ENCODE data around the gene ZCCHC2.

ZCCHC2 gene

DNA sequence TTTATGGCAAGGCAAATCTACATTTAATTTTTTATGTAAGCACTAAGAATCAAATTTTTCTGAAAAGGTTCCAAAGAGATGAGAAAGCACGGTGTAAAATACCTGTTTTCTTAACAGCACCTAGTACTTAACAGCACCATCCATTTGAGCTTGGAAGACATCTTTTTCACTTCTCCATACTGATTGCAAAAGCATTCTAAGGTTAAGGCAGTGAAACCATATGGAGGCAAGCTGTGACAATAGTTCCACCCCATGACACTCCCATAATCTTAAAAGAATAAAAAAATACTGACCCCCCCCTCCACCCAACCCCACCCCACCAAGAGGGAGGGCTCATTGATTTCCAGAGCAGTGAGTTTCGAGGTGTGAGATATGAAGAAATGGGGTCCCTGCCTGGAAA lies 60.6 kb downstream of the ZCCHC2 start:
- DNase-seq: no peak

DNA sequence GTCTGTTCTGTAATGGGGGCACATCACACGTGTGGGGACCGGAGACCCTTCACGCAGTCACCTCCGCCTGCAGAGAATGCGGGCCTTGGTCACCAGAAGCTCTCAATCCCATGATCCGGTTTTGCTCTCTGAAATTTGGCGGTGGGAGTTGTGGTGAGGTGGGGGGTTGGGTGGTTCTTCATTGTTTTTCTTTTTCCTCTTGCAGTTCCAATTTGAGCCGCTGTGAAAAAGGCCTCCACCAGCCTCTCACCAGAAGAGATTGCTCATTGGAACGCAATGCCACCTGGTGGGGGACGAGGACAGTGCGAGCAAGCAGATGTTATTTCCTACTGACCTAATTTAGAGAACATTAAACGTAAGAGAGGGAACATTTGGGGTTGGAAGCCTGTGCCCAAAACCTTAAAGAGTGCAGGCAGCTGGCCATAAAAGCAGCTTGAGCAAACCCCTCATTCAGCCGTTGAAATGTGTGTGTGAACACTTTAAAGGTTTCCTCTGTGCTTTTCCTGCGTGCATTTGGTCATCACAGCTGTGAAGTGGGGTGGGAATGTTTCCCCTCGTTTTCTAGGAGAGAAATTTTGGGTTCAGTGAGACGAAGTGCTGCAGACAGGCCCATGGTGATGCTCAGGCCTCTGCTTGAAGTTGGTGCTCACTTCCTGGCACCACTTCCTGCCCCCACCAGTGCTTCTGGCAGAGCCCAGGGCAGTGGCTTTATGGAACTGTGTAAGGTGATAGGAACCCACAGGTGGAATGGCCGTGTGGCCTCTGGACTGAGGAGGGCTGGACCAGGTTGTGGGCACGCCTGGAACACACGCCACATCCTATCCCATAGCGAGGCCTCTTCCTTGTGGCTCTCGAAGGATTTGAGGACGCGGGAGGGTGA lies 61.7 kb downstream of the ZCCHC2 start:
- DNase-seq: peak; percentile 74 to 79

DNA sequence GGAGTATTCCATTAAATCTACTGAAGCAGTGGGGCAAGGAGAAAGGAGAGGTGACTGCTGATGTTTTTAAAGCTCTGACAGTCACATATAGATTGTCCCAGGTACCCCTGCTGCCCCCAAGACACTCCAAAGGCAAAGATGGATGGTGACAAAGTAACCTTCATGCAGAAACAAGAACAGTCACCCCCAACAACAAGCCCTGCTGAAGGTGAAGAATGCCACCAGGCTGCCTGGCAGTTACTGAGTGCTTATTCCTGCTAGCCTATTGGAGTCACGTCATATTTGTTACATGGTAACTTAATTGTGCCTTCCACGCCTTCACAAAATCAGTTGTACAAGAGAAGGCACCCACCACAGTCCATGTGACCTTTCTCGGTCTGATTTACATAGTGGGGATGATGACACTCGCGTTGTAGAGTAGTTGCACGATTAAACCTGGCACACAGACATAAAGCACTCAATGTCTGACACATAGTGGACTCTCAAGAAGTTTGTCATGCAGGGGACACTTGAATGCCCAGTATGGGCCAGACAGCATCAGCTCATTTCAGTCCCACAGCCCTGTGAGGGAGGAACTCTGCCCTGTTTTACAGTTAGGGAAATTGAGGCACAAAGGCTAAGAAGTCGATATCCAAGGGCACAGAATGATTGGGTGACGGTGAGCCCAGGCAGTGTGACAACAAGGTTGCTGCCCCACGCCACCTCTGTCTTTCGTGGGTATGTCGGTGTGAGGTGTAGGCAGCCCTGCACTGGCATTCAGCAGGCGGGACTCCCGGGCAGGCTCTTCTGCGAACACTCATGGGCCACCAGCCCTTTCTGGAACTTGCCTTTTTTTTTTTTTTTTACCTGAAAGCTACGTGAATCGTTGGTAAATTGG lies 62.7 kb downstream of the ZCCHC2 start:
- DNase-seq: peak; percentile 36 to 46

DNA sequence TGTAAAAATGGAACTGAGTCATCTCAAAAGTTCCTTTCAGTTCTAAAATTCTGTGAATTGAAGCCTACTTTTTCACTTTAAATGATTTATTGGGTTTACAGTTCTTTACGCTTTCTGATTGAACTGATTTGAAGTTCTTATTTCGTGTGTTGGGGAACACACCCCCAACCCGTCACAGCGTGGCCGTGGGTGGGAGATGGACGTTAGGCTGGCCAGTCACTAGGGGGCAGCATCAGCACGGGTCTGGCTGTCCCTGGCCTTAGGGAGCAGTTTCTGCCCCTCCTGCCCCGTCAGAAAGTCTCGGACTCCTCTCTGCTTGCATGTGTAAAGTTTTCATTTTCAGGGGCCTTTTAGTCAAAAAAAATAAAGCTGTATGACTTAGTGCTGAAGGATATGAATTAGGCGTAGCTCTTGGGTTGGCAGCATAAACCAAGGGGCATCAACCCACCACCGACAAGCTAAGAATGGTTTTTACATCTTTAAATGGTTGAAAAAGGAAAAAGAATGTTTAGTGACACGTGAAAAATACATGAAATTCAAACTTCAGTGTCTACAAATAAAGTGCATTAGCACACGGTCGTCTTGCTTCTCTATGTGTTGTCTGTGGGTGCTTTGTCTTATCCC lies 63.4 kb downstream of the ZCCHC2 start:
- peak; percentile 82 to 85 for DNase-seq

DNA sequence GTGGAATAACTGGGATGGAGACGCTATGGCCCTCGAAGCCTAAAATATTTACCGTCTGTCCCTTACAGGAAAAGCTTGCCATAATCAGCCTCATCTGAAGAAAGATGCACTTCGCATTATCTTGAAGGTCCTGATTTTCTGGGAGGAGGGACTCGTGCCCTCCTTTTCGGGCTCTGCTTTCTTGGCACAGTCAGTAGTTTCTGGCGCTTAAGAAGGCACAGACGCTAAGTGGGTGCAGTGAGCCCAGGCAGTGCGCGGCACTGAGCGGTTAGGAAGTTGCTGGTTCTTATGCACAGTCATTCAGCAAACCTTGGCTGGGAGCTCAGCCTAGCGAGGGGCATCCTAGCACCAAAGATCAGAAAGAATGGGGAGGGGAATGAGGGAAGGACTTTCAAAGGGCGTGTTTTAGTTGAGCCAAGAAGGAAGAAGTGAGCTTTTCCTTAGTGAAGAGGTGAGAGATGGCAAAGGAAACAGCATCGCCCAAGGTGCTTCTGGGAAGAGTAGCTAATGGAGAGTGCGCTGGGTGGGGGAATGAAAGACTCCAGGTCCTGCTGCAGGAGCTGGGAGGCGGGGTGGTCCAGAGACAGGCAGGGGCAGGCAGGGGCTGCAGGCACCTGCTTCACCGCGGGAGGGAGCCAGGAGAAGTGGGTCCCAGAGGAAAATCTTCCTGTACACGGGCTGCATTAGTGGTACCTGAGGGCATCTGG lies 64.1 kb downstream of the ZCCHC2 start:
- DNase-seq: no peak

DNA sequence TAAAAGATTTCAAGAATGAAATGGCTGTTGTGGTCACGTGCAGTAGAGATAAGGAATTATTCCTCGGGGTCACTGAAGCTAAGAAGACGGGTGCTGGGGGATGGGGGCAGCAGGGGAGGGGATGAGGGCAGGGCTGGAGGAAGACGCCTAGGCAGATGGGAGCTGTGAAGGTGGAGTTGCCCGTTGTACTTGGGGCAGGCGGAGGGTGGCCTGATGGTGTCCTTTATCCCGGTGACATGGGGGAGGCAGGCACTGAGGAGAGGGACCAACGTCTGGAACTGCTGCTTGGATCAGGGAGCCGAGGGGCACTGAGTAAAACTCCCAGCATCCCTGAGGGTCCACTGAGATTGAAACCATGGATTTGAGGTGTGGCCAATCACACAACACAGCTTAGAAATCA lies 64.9 kb downstream of the ZCCHC2 start:
- no peak for DNase-seq

DNA sequence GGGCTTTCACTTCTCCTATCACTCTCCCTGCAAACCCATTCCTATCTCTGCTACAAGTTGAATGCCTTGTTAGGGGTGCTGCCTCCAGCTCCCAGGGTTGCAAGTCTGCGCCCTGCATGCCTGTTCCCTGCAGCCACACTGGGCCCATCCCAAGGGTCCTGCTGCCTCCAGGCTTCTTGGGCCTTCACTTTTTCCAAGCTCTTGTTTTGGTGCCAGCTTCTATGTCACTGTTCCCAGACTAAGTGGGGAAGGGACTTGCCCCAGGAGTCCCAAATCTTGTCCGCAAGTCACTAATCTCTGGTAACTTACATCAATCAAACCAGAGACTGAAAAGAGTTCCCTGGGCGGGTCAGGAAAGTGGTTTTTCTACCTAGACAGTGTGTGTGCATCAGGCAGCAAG lies 65.4 kb downstream of the ZCCHC2 start:
- DNase-seq: no peak

DNA sequence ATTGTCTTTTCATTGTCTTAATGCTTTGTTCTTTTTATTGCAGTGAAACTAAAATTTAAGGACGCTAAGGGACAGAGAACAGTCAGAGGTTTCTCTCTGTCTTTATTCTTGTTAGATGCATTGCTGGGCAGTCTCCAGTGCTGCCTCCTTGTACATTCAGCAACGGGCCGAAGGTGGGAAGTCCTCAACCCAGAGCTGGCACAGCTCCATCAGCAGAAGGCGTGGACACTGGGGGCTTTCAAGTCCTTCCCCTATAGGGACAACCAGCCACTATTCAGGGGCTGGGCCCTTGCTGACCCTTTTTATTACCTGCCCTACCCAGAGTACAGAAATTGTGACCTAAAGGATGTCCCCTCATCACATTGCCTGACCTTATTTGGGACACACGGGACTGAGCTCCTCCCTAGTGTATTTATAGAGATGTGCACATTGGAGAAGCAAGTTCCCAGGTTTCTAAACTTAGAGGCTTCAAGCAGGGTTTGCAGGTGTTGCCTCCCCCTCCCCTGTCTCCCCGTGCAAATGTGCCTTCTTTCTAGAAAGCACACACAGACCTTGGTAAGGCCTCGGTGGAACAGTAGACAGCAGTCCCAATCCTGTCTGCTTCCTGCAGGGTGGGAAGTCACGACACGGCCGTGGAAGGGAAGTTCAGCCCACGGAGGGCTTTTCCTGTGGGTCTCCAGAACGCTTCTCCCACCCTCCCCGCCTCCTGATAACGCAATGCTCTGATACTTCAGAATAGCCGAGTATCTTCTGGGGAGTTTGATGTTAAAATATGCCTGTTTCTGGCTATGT lies 68.2 kb downstream of the ZCCHC2 start:
- DNase-seq: no peak

DNA sequence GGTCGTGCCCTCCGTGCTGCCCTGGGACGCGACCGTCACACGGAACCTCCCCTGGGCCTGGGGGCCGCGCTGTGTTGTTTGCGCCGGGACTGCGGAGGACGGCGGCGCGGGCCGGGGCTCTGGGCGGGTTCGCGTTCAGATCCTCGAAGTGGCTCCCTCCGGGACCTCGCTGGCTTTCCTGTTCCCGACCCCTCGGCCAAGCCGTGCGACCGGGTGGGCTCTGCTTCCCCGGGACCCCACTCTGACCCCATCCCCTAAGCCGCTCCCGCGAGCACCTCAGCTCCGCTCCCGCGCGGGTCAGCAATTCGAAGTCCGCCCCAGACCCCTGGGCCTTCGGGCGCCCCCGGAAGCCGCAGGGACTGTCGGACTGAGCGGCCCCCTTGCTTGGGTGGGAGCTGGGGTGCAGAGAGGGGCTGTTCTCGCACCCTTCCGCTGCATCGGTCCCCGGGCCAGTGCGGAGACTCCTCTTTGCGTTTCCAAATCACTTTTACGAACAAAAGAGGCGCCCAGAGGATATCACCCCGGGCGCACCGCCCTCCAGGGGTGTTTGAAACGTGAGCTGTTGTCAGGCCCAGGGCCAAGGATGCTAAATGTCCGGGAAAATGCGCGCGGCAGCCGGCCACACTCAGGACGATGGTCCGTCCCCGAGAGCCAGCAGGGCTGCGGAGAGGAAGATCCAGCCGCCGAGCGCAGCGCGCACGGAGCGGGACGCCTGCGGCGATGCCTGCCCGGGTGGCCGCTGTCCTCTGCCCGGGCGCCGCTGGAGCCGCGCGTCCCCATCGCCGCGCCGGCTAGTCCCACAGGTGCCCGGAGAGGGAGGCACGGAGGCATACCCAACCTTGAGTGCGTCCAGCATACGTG lies 73.5 kb downstream of the ZCCHC2 start:
- no peak for DNase-seq

DNA sequence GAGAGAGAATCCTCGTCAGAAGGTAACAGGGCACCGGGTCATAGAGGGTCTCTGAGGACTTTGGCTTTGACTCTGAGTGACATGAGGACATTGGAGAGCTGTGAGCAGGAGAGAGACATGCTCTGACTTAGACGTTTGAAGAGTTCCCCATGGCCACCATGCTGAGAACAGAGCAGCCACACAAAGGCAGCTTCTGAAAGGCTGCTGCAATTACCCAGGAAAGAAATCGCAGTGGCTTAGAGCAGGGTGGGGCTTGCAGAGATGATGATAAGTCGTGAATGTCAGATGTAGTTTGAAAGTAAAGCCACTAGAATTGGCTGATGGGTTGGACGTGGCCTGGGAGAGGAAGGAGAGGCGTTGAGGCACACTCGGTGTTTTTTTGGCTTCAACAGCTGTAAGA lies 79.0 kb downstream of the ZCCHC2 start:
- DNase-seq: no peak

DNA sequence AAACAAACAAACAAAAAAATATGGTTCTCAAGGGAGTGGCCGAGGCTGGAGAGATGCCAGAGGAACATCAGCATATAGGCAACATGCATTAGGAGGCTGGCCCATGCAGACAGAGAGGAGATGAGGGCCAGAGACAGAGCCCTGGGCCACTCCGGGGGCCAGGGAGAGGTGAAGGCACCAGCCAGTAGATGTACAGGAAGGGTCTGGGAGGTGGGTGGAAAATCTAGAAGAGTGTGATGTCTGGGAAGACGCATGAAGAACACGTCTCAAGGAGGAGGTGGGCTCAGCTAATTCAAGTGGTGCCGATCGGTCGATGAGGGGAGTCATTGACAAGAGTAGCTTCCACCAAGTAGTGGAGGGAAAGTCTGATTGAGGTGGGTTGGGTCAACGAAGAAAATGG lies 79.9 kb downstream of the ZCCHC2 start:
- no peak for DNase-seq

DNA sequence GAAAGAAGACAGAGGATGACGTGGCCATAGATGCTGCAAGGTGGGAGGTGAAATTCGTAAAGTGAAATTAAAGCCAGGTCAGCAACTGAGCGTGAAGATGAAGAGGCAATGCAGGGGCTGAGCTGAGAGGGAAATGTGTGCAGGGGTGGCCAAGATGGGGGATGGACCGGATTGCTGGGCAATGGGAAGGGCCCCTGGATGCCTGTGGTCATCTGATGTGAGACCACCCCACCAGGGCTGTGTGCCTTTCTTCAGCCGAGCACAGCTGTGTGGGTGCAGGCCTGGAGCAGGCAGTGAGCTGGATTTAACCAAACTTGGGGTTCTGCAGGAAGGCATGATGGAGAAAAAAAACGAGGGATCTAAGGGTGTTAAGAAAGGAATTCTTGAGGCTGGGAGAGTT lies 80.4 kb downstream of the ZCCHC2 start:
- DNase-seq: no peak

DNA sequence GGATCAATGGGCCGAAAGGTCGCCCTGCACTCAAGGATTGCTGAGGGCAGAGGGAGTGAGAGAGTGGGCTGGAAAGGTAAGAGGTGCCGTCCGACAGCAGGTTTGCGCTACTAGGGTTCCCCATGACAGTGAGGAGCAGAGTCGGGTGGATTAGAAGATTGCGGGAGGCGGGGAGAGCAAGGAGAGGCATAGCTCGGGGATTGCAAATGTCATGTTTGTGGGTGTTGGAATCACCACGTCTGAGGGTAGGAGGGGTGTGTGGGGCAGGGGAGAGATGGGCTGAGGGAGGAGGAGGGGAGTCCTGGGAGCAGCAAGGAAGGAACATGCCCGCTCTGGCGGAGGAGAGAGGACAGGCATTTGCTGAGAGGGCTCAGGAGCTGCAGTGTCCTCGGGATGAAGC lies 81.2 kb downstream of the ZCCHC2 start:
- DNase-seq: no peak

DNA sequence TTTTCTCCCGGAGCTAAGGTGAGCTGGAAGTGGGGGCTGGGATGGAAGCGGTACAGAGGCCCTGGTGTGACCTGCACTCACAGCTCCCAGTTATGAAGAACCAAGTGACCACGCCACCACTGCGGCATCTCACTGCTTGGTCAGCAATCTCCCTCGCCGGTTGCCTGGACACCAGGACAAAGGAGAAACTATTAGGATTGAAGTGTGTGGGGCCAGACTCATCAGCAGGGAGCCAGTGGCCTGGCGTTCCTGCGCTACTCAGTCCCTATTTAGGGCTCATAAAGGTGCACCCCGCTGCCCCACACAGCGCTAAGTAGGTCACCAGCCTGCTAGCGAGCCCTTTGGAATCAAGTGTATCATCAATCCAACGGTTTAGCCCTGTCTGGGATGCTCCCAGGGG lies 82.9 kb downstream of the ZCCHC2 start:
- no peak for DNase-seq

DNA sequence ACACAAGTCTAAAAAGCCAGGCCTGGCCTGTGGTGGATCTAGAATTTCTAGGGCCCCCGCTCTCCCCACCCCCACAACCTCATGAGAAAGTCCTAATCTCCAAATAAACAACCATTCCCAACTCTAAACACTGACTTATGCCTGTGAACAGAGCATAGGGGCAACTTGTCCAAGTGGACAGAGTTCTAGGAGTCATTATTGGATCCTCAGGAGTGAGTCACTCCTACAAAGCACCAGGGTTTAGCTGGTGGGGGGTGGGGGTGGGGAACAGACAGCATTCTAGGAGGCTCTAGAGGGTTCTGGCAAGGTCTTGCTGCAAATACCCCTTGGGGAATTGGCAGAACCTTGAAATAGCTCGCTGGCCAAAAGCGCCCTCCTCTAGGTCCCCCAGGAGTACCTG lies 83.3 kb downstream of the ZCCHC2 start:
- DNase-seq: no peak

DNA sequence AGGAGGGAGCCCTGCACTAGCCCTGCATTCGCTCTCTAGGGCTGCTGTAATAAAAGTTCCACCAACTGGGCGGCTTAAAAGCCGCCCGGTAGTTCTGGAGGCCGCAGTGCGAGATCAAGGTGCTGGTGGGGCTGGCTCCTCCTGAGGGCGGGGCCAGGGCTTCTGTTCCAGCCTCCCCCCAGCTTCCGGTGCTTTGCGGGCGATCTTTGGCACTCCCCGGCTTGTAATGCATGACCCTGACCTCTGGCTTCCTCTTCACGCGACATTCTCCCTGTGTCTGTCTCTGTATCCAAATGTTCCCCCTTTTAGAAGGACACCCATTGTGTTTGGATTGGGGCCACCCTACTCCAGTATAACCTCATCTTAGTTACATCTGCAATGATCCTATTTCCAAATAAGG lies 84.5 kb downstream of the ZCCHC2 start:
- no peak for DNase-seq

DNA sequence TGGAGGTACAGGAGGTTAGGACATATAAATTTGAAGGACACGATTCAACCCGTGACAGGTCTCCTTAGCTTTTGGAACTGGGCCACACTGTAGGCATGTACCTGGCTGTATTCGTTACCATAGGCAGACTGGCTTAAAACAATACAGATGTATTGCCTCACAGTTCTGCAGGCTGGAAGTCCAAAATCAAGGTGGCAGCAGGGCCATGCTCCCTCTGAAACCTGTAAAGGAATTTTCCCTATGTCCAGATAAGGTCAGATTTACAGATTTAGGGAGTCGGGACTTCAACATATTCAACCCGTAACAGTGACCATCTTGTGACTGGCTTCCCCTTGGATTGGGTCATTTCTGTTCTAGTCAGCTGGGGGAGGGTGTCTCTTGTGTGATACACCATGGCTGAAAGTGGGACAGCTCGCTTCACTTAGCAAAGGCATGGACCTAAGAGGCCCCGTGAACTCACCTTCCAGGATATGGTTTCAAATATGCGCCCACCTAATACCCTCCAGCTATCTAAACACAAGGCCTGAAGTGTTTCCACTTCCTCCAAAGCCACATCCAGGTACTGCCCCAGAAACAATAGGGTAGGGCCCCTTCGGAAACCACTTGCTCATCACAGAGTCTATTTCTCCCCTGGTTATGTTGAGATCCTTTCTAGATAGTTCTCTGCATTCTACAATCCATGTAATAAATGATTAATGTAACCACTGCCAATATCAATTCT lies 85.0 kb downstream of the ZCCHC2 start:
- DNase-seq: no peak

DNA sequence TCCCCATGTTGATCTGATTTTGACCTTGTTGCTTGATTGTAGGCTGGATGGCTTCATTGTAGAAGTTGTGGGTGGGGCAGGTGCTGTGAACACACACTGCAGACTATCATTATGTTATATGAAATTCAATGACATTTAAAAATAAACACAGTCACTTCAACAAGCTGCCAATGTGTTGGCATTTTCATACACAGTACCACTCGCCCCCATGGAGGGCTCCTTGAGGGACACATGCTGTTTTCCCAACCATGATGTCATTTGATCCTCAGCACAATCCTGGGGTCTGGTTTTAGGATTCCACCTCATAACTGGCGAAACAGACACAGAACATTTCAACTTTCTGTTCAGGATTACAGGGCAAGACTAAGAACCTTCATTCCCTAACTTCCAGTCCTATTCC lies 86.9 kb downstream of the ZCCHC2 start:
- no peak for DNase-seq

DNA sequence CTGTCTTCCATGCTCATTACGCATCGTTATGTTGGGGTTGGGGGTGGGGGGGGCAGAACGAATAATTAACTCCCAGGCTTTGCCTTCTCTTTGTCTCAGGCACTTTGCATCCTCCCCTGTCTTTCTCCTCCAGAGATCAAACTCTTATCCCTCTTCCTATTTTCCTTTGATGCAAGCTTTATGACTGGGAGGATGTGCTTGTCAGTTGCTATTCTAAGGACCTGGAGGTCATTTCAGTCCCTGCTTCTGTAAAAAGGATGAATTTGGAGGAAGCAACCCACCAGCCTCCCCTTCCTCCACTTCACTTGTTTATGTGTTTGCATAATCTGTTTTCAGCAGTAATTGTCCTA lies 87.5 kb downstream of the ZCCHC2 start:
- no peak for DNase-seq

DNA sequence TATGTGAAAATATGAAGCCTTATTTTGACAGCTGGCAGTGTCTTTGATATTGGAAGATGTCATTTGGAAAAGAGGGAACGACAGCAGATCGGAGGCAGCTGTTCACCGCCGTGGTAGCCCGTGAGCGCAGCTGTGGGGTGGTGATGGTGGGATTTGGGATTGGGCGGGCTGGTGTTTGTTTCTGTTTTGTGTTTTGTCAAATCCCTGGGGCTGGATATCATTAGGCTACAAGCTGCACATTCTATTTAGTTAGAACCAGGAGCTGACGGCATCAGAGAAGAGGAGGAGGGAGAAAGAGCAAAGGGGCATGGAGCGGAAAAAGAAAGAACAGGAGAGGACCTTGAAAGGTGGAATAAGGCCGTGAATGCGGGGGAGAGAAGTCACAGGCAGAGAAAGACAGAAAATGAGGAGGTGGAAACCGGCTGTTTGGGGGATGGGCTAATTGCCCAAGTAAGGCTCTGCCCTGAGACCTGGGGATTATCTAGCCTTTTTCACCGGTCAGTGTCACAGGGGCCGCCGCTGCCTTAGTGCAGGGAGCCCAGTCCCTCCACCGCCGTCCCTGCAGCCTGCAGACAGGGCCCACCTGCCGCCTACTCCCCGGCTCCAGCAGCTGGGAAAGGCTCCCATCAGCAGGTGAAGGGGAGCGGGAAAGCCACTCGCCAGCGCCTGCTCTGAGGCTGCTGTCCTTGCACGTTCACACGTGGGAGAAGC lies 88.0 kb downstream of the ZCCHC2 start:
- DNase-seq: no peak
